Right renal cortex interstitium (tissue), 3 donors: ENCODE results near the gene VASP. TPM values are rescaled to one million over a fixed set of nuclear protein-coding genes. Genes with fewer than 3 reads are reported as not detected.

Experiments used
- DNase-seq, 3 donors: peaks; one replicate each; pipeline ENCODE4 v3.0.0-alpha.2; 2013; ENCODE audit warnings: low read depth in 3 of 3, low spot score in 2 of 3
- polyA plus RNA-seq, 3 donors: library from polyadenylated mRNA; unstranded; fragments of 120-200 nt; gene quantifications; one replicate each; pipeline ENCODE4 v1.2.1, GENCODE V29; 2013; ENCODE audit not compliant: insufficient read length in 3 of 3

VASP gene
- polyA plus RNA-seq, 3 donors = 45.6 to 49.3 (median 48.8) TPM

GRCh38 chr19:45547965-45548609, 40.8 kb downstream of the VASP start:
- DNase-seq = no peak

- DNase-seq = no peak
Measured at GRCh38 chr19:45553464-45553863, 46.2 kb downstream of the VASP start.

- DNase-seq = no peak
Measured at GRCh38 chr19:45554481-45554880, 47.2 kb downstream of the VASP start.

- DNase-seq = no peak
Measured at GRCh38 chr19:45556835-45557234, 49.6 kb downstream of the VASP start.

DNA sequence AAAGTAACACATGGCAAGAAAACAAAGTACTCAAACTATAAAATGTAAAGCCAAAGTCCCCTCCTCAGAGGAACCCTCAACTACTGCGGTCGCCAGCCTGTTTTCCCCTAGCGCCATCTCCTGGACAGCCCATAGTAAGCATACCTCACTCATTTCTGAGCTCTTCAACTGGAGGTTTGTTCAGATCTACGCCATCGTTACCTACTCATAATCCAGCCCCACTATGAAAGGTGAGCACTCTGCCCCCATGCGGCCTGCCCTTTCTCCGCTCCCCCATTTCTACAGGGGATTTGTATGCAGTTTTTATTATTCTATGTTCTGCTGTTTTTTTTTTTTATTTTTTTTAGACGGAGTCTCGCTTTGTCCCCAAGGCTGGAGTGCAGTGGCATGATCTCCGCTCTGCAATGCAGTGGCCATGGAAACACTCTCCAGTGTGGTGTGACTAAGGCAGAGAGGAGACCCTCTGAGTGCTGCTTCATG, 51.2 kb downstream of the VASP start:
- no peak for DNase-seq

GRCh38 chr19:45560038-45560437, 52.8 kb downstream of the VASP start:
- no peak for DNase-seq

GRCh38 chr19:45560686-45561085, 53.4 kb downstream of the VASP start:
- no peak for DNase-seq

- DNase-seq = no peak
Measured at GRCh38 chr19:45564131-45564780, 57.0 kb downstream of the VASP start.

DNA sequence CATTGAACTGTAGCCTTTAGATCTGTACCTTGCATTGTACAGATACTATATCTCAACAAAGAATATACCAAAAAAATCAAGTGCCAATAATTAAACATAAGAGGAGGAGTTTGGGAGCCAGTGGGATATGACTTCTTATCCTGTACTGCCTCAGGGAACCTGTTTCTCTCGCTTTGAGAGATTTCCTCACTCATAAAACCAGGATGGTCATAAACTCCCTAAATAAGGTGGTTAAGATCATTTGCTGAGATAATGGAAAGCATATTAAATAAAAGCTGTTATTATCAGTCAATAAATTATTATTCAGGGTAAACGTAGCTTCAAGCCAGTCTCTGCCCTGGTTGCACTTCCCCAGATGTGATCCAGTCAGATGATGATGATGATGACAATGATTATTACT, 60.3 kb downstream of the VASP start:
- no peak for DNase-seq

DNA sequence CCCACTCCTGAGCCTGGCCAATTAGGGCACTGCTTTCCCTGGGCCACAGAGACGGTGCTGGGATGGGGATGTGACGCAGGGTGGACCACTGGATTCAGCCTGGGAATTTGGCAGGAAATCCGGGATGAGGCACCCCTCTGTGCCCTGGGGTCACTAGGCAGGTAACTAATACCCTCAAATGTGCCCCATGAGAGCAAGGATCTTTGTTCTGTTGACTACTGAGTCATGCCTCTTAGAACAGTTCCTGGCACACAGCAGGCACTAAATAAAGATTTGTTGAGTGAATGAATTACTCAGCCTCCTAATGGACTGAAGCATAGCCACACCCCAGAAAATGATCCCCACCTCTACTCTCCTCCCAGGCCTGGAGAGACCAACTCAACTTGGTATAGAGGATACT, 61.5 kb downstream of the VASP start:
- no peak for DNase-seq

DNA sequence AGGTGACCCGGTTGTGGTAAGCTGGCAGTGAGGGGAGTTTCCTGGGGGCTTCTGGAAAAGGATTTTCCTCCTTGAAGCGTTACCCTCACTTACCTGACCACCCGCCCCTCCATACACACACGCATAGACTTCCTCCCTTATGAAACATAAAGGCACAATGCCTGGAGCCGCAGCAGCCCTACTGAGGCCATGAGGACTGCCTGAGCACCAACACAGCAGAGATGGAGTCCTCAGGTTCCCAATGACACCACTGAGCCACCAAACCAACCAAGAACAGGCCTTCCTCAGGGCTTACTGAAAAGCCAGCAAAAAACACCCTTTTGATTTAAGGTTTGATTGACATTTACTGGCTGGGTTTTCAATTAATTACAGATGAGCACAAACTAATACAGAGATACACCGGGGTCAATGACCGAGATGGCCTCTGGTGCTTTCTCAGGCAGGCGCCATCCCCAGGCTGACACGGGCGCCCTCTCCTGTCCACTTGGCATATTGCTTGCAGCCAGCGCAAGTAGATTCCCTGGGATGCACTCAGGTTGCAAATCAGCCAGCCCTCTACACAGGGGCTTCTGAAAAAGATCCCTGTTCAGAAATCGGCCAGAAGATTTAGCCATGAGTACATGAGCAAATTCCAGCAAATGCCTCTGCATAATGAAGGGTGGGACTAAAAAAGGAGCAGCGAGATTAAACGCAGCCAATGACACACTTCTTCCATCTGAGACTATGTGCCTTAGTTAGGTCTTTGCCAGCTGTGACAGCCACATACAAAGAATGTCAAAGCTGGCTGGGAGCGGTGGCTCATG, 62.5 kb downstream of the VASP start:
- DNase-seq = no peak

DNA sequence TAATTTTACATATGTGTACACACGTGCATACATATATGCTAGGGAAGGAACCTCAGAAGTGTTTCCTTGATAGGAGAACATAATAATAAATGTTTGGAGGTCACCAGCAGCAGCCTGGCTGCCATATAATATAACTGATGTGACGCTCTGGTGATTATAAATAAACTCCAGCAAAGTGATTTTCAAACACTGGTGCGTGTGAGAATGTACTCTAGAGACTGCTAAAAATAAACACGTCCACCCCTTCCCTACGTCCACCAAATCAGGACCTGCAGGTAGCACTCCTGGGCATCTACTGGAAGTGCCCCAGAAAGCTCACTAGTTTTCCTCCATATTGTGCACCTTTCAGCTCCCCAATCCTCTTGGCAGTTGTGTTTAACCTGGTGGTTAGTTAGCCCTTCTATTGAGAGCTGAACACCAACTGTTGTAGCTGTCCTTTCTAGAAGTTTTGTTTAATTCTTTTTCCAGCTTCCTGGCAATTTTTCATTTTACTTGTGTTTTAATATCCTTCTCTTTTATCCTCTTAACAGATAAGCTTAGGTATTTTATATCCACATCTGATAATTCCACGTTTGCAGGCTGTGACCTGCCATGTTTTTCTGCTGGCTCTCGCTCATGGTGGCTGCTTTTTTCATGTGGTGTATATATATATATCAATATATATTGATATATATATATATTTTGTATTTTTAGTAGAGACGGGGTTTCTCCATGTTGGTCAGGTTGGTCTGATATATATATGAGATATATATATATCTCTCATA, 64.4 kb downstream of the VASP start:
- no peak for DNase-seq

GRCh38 chr19:45574526-45574925, 67.2 kb downstream of the VASP start:
- DNase-seq = no peak

- DNase-seq = no peak
Measured at GRCh38 chr19:45575216-45575615, 67.9 kb downstream of the VASP start.

Other genes with a start within 250 kb of the VASP start
- gene CKM, start 184.6 kb upstream of the VASP start, polyA plus RNA-seq = 1 to 10 TPM in 1 of 3 donors, under 1 TPM in 2; 0.57 to 1.7 (median 0.79) TPM
- 1 to 10 TPM in 2 of 3 donors, under 1 TPM in 1; 0.97 to 1.1 (median 1.1) TPM for gene KLC3, start 166.7 kb upstream of the VASP start, polyA plus RNA-seq
- gene ERCC2, start 136.9 kb upstream of the VASP start, polyA plus RNA-seq = 10 to 100 TPM; 27.7 to 34.3 (median 33.7) TPM
- gene PPP1R13L, start 102.4 kb upstream of the VASP start, polyA plus RNA-seq = 1 to 10 TPM; 6.2 to 8.9 (median 6.5) TPM
- gene POLR1G, start 100.8 kb upstream of the VASP start, polyA plus RNA-seq = 1 to 10 TPM; 2.8 to 3.6 (median 3.1) TPM
- gene ERCC1, start 83.6 kb upstream of the VASP start, polyA plus RNA-seq = 10 to 100 TPM; 62.5 to 68.7 (median 68.7) TPM
- gene FOSB, start 39.5 kb upstream of the VASP start, polyA plus RNA-seq = 10 to 100 TPM; 14.3 to 88.2 (median 22.1) TPM
- gene RTN2, start 10.4 kb upstream of the VASP start, polyA plus RNA-seq = 10 to 100 TPM in 1 of 3 donors, 1 to 10 TPM in 2; 7.6 to 11.1 (median 9.0) TPM
- gene PPM1N, start 9.0 kb upstream of the VASP start, polyA plus RNA-seq = under 1 TPM in 2 of 3 donors, not detected in 1; 0.17 to 0.24 TPM
- 10 to 100 TPM in 2 of 3 donors, 1 to 10 TPM in 1; 9.7 to 12.0 (median 10.5) TPM for gene OPA3, start 77.3 kb downstream of the VASP start, polyA plus RNA-seq
- gene GPR4, start 94.7 kb downstream of the VASP start, polyA plus RNA-seq = 1 to 10 TPM; 4.7 to 5.5 (median 4.9) TPM
- 10 to 100 TPM; 17.1 to 20.6 (median 17.2) TPM for gene EML2, start 131.9 kb downstream of the VASP start, polyA plus RNA-seq
- gene GIPR, start 160.7 kb downstream of the VASP start, polyA plus RNA-seq = under 1 TPM; 0.28 to 0.47 (median 0.43) TPM
- 100 to 1,000 TPM; 326 to 373 (median 358) TPM for gene SNRPD2, start 184.5 kb downstream of the VASP start, polyA plus RNA-seq
- gene QPCTL, start 185.2 kb downstream of the VASP start, polyA plus RNA-seq = 1 to 10 TPM; 7.1 to 7.6 (median 7.5) TPM
- gene FBXO46, start 223.4 kb downstream of the VASP start, polyA plus RNA-seq = 10 to 100 TPM in 2 of 3 donors, 1 to 10 TPM in 1; 9.6 to 11.8 (median 11.7) TPM
- not detected for gene MEIOSIN, start 226.0 kb downstream of the VASP start, polyA plus RNA-seq